Hepatocyte (in vitro differentiated cells): ENCODE results near the gene CDKL4. TPM values are rescaled to one million over a fixed set of nuclear protein-coding genes. Genes with fewer than 3 reads are reported as not detected.

Experiments
- DNase-seq: peaks from one replicate; pipeline ENCODE4 v3.0.0-alpha.2; 2016; ENCODE audit warnings: low spot score
- H2AFZ ChIP-seq: fragments of 200-600 bp; sonication (generic); 2 replicates; pipeline ENCODE4 v1.6.0; 2016; ENCODE audit warnings: antibody characterized with exemption, mild to moderate bottlenecking
- H3K27ac ChIP-seq: fragments of 200-600 bp; sonication (generic); 2 replicates; pipeline ENCODE4 v1.5.1; 2016; ENCODE audit warnings: mild to moderate bottlenecking
- H3K27me3 ChIP-seq: fragments of 200-600 bp; sonication (generic); 2 replicates; pipeline ENCODE4 v1.6.1; 2016
- H3K36me3 ChIP-seq: fragments of 200-600 bp; sonication (generic); replicated peaks from 2 replicates; pipeline ENCODE4 v1.5.1; 2016; ENCODE audit warnings: low read depth; ENCODE audit not compliant: insufficient read depth
- H3K4me1 ChIP-seq: fragments of 200-600 bp; sonication (generic); 2 replicates; pipeline ENCODE4 v1.5.1; 2016; ENCODE audit warnings: mild to moderate bottlenecking, moderate library complexity; ENCODE audit not compliant: insufficient read depth
- H3K4me2 ChIP-seq: fragments of 200-600 bp; sonication (generic); 2 replicates; pipeline ENCODE4 v1.6.0; 2016
- H3K4me3 ChIP-seq: fragments of 200-600 bp; sonication (generic); 2 replicates; pipeline ENCODE4 v1.5.1; 2016; ENCODE audit warnings: mild to moderate bottlenecking
- H3K79me2 ChIP-seq: fragments of 200-600 bp; sonication (generic); 2 replicates; pipeline ENCODE4 v1.6.0; 2017; ENCODE audit warnings: mild to moderate bottlenecking
- H3K9me2 ChIP-seq: fragments of 200-600 bp; sonication (generic); replicated peaks from 2 replicates; pipeline ENCODE4 v1.6.0; 2017; ENCODE audit warnings: mild to moderate bottlenecking; ENCODE audit not compliant: insufficient read depth
- H3K9me3 ChIP-seq: fragments of 200-600 bp; sonication (generic); 2 replicates; pipeline ENCODE4 v1.5.1; 2016; ENCODE audit warnings: low read depth, mild to moderate bottlenecking
- H4K20me1 ChIP-seq: fragments of 200-600 bp; sonication (generic); 2 replicates; pipeline ENCODE4 v1.6.0; 2016; ENCODE audit warnings: mild to moderate bottlenecking; ENCODE audit not compliant: insufficient read depth, poor library complexity, severe bottlenecking
- CTCF ChIP-seq: fragments of 200-600 bp; sonication (generic); IDR thresholded peaks from 2 replicates; pipeline ENCODE4 v1.5.1; 2016; ENCODE audit warnings: antibody characterized with exemption, mild to moderate bottlenecking; ENCODE audit not compliant: poor library complexity
- EZH2 ChIP-seq: fragments of 200-600 bp; sonication (generic); IDR thresholded peaks from 2 replicates; pipeline ENCODE4 v1.6.1; 2016; ENCODE audit warnings: antibody characterized with exemption, mild to moderate bottlenecking, borderline replicate concordance
- EZH2phosphoT487 ChIP-seq: fragments of 200-600 bp; sonication (generic); IDR thresholded peaks from one replicate; pipeline ENCODE4 v1.6.1; 2018; ENCODE audit warnings: antibody characterized with exemption, mild to moderate bottlenecking, low read depth, moderate library complexity; ENCODE audit not compliant: unreplicated experiment, severe bottlenecking
- WGBS: methylation state at CpG from one replicate; pipeline ENCODE4 v1.1.6; 2016; ENCODE audit warnings: low lambda C conversion rate; ENCODE audit errors: missing lambda C conversion rate; 5-methylcytosine and 5-hydroxymethylcytosine counted together
- polyA plus RNA-seq: library from polyadenylated mRNA; unstranded; fragments of >200 nt; fragmentation: Nextera tagmentation; extraction: Ambion mirVana; gene quantifications from 2 replicates; pipeline ENCODE4 v1.2.1, GENCODE V29; 2016
- total RNA-seq: library from RNA; depleted of rRNA; stranded (reverse); fragments of >200 nt; gene quantifications from 2 replicates; pipeline ENCODE4 v1.2.3, GENCODE V29; 2014

CDKL4 gene
- total RNA-seq (0.10 and 1.8 TPM in 2 replicates), polyA plus RNA-seq (0.22 and 0.35 TPM in 2 replicates)

- Histone ChIP-seq H3K27ac (no peak within 1 kb of the TSS), H3K9me3 (no peaks in the 10 kb centered on the region), H3K4me1 (no peaks in the 10 kb centered on the region), H3K27me3 (no peaks in the 10 kb centered on the region), H2AFZ (no peak within 1 kb of the TSS), H3K4me3 (no peak within 1 kb of the TSS), H3K4me2 (no peak within 1 kb of the TSS), H3K36me3 (no peaks in the 10 kb centered on the region), H4K20me1 (no peaks in the 10 kb centered on the region), H3K79me2 (no peaks in the 10 kb centered on the region), H3K9me2 (no peaks in the 10 kb centered on the region)
- DNase-seq: no peak
- TF ChIP-seq CTCF (no peak), EZH2phosphoT487 (no peak), EZH2 (no peak)
- WGBS: 98% methylated on average over 49 of the region's 58 CpGs
These were observed at the start of gene CDKL4 for GRCh38 chr2:39243469-39244123. CDKL4 (minus strand) TSS chr2:39243970.

- 96% methylated on average over 6 of the region's 6 CpGs for WGBS
- Histone ChIP-seq H3K9me3 (no peaks in the 10 kb centered on the region), H3K4me1 (no peaks in the 10 kb centered on the region), H3K4me3 (no peak overlapping the region), H3K27ac (no peak overlapping the region), H4K20me1 (no peaks in the 10 kb centered on the region), H3K36me3 (no peaks in the 10 kb centered on the region), H3K79me2 (no peaks in the 10 kb centered on the region), H3K4me2 (no peak overlapping the region), H3K9me2 (no peaks in the 10 kb centered on the region), H3K27me3 (no peaks in the 10 kb centered on the region), H2AFZ (no peak overlapping the region)
- no peak for TF ChIP-seq EZH2
- TF ChIP-seq EZH2phosphoT487: no peak
- no peak for TF ChIP-seq CTCF
- no peak for DNase-seq
These were observed 46.7 kb upstream of the CDKL4 start for GRCh38 chr2:39290433-39290832.

GRCh38 chr2:39289609-39290008 is 45.8 kb upstream of the CDKL4 start:
- no peaks in the 10 kb centered on the region for H3K27me3 ChIP-seq
- no peak for DNase-seq
- no peak overlapping the region for H3K4me2 ChIP-seq
- peaks cover 4% of the 10 kb centered on the region for H3K36me3 ChIP-seq
- TF ChIP-seq EZH2 (no peak), CTCF (no peak), EZH2phosphoT487 (no peak)
- no peaks in the 10 kb centered on the region for H4K20me1 ChIP-seq
- no peak overlapping the region for H3K27ac ChIP-seq
- H3K9me2 ChIP-seq: no peaks in the 10 kb centered on the region
- no peaks in the 10 kb centered on the region for H3K4me1 ChIP-seq
- H3K9me3 ChIP-seq: no peaks in the 10 kb centered on the region
- no peaks in the 10 kb centered on the region for H3K79me2 ChIP-seq
- H2AFZ ChIP-seq: no peak overlapping the region
- no peak overlapping the region for H3K4me3 ChIP-seq

- no peak overlapping the region for H2AFZ ChIP-seq
- no peak overlapping the region for H3K27ac ChIP-seq
- no peak overlapping the region for H3K4me3 ChIP-seq
- H3K27me3 ChIP-seq: no peaks in the 10 kb centered on the region
- TF ChIP-seq EZH2phosphoT487: no peak
- no peak for TF ChIP-seq CTCF
- no peak for TF ChIP-seq EZH2
- H3K9me3 ChIP-seq: no peaks in the 10 kb centered on the region
- H3K79me2 ChIP-seq: no peaks in the 10 kb centered on the region
- peaks cover 4% of the 10 kb centered on the region for H3K36me3 ChIP-seq
- 88% methylated on average over 1 of the region's 1 CpG for WGBS
- no peak for DNase-seq
- H3K4me1 ChIP-seq: no peaks in the 10 kb centered on the region
- no peaks in the 10 kb centered on the region for H3K9me2 ChIP-seq
- H4K20me1 ChIP-seq: no peaks in the 10 kb centered on the region
- no peak overlapping the region for H3K4me2 ChIP-seq
These were observed 39.8 kb upstream of the CDKL4 start for GRCh38 chr2:39283561-39283960.
